NT2/D1 (cell line): ENCODE measurements around the gene DPEP2.
"Not testable (repeated sequence)": the region's sequence is repeated elsewhere in the genome, so short reads cannot be mapped to it uniquely, and the experiment has no call there.

Experiments used
- DNase-seq: peaks from one replicate; pipeline ENCODE4 v3.0.0-alpha.2; 2011; ENCODE audit warnings: low read depth, low spot score
- H3K27me3 ChIP-seq: 2 replicates; pipeline ENCODE4 v1.6.0; 2011; ENCODE audit warnings: mild to moderate bottlenecking; ENCODE audit not compliant: insufficient read length, insufficient read depth
- H3K36me3 ChIP-seq: 2 replicates; pipeline ENCODE4 v1.6.1; 2011; ENCODE audit warnings: mild to moderate bottlenecking, low read length, mixed read lengths; ENCODE audit not compliant: insufficient read depth, insufficient read length
- H3K4me1 ChIP-seq: 2 replicates; pipeline ENCODE4 v1.5.1; 2011; ENCODE audit not compliant: insufficient read depth, insufficient read length
- H3K4me3 ChIP-seq: 2 replicates; pipeline ENCODE4 v1.5.1; 2011; ENCODE audit warnings: low read depth; ENCODE audit not compliant: insufficient read length
- H3K9ac ChIP-seq: 2 replicates; pipeline ENCODE4 v1.6.0; 2011; ENCODE audit warnings: low read depth; ENCODE audit not compliant: insufficient read length
- H3K9me3 ChIP-seq: 2 replicates; pipeline ENCODE4 v1.5.1; 2011; ENCODE audit warnings: mild to moderate bottlenecking, low read length; ENCODE audit not compliant: insufficient read depth
- SUZ12 ChIP-seq: IDR thresholded peaks from 2 replicates; pipeline ENCODE4 v1.6.1; 2011; ENCODE audit not compliant: insufficient read length, insufficient read depth; ENCODE audit errors: extremely low read depth
- YY1 ChIP-seq: IDR thresholded peaks from 2 replicates; pipeline ENCODE4 v1.6.1; 2011; ENCODE audit not compliant: insufficient read length, insufficient read depth
- ZNF274 ChIP-seq: IDR thresholded peaks from 2 replicates; pipeline ENCODE4 v1.6.1; 2011; ENCODE audit warnings: mild to moderate bottlenecking, low read depth, low read length

Gene DPEP2

DNA sequence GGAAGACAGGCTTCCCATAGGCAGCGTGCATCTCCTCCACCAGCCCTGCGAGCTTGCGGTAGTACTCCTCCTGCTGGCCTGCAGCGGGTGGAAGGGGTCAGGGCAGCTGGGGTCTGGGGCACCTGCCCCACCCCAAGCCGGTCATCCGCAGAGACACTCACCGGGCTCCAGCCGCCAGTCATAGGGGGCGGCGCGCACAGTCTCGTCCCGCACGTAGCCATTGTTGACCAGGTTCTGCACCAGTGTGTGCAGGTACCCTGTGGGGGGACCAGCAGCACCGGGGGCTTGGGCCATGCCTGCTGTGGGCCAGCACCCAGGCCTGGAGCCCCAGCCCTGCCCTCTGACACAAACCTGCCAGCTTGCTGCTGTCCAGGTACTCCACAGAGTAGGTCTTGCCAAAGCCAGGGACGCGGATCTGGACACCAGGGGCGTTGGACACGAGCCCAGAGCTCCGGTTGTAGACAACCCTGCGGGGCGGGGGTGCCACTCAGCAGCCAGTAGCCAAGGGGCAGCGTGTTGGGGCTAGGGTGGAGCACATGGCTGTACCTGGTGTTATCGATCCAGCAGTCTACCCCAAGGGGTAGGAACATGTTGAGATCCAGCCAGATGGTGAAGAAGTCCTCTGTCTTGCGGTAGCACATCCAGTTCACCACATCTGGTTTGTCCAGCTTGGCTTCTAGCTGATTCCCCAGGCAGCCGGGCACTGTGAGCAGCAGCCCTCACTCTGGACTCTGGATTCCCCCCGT, 56.6 kb downstream of the DPEP2 start:
- H3K4me3 ChIP-seq = no peak overlapping the region
- peaks cover 89% of the 10 kb centered on the region for H3K36me3 ChIP-seq
- H3K4me1 ChIP-seq = peaks cover 13% of the 10 kb centered on the region

DNA sequence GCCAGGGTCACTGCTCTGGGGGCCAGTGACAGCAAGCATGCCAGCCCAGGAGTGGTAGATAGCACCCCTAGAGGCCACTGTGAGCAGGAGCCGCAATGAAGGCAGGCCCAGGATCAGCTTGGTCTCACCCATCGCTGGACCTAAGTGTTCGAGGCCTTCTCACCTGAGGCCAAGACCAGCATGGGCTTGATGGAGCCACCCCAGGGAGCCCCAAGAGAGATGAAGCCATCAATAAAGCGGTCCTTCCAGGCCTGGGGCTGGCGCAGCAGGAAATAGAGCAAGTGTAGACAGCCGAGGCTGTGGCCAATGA, 57.1 kb downstream of the DPEP2 start:
- Histone ChIP-seq H3K4me1 (peaks cover 13% of the 10 kb centered on the region), H3K4me3 (no peak overlapping the region), H3K36me3 (peaks cover 84% of the 10 kb centered on the region), H3K27me3 (no peaks in the 10 kb centered on the region), H3K9me3 (no peaks in the 10 kb centered on the region), H3K9ac (no peak overlapping the region)
- TF ChIP-seq SUZ12 = no peak
- TF ChIP-seq ZNF274 = no peak
- no peak for TF ChIP-seq YY1
- peak; percentile 30 for DNase-seq

More for the DNA sequence above, 56.6 kb downstream of the DPEP2 start:
- no peak overlapping the region for H3K9ac ChIP-seq
- TF ChIP-seq YY1 (no peak), SUZ12 (no peak)
- H3K9me3 ChIP-seq = no peaks in the 10 kb centered on the region
- H3K27me3 ChIP-seq = no peaks in the 10 kb centered on the region
- DNase-seq = no peak

DNA sequence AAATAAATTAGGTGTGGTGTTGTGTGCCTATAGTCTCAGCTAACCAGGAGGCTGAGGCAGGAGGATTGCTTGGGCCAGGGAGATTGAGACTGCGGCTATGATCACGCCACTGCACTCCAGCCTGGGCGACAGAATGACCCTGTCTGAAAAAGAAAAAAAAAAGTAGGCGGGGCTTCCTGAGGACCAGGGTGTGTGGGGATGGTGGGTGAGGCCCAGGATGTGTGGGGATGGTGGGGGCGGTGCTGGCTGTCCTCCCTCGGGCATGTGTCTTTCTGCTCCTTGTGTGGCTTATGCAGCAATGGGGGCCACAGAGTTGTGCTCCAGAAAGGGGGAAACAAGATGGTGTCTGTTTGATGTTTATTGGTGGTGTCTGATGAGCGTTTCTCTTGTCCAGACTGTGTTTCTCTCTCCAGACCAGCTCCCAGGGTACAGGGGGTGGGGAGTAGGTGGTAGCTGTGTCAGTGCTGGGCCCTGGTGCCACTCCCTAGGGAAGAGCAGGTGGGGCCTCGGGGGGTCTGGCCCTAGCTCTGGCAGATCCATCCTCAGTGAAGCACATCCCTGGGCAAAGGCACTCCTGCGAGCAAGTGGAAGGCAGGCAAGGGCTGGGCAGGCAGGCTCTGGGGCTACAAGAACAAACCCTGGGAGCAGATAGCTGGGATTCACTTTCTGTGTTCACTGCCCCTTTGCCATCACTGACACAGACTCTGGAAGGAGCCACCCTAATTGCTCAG, 57.6 kb downstream of the DPEP2 start:
- TF ChIP-seq ZNF274 (no peak), SUZ12 (no peak), YY1 (no peak)
- Histone ChIP-seq H3K4me3 (no peak overlapping the region), H3K36me3 (peaks cover 79% of the 10 kb centered on the region), H3K9me3 (no peaks in the 10 kb centered on the region), H3K4me1 (peaks cover 13% of the 10 kb centered on the region), H3K27me3 (no peaks in the 10 kb centered on the region), H3K9ac (no peak overlapping the region)
- DNase-seq = no peak

GRCh38 chr16:67940446-67941089, 58.7 kb downstream of the DPEP2 start:
- Histone ChIP-seq H3K36me3 (peaks cover 68% of the 10 kb centered on the region), H3K27me3 (no peaks in the 10 kb centered on the region), H3K4me3 (no peak overlapping the region), H3K9me3 (no peaks in the 10 kb centered on the region), H3K4me1 (peaks cover 13% of the 10 kb centered on the region), H3K9ac (no peak overlapping the region)
- TF ChIP-seq YY1 (no peak), SUZ12 (no peak), ZNF274 (no peak)
- no peak for DNase-seq

DNA sequence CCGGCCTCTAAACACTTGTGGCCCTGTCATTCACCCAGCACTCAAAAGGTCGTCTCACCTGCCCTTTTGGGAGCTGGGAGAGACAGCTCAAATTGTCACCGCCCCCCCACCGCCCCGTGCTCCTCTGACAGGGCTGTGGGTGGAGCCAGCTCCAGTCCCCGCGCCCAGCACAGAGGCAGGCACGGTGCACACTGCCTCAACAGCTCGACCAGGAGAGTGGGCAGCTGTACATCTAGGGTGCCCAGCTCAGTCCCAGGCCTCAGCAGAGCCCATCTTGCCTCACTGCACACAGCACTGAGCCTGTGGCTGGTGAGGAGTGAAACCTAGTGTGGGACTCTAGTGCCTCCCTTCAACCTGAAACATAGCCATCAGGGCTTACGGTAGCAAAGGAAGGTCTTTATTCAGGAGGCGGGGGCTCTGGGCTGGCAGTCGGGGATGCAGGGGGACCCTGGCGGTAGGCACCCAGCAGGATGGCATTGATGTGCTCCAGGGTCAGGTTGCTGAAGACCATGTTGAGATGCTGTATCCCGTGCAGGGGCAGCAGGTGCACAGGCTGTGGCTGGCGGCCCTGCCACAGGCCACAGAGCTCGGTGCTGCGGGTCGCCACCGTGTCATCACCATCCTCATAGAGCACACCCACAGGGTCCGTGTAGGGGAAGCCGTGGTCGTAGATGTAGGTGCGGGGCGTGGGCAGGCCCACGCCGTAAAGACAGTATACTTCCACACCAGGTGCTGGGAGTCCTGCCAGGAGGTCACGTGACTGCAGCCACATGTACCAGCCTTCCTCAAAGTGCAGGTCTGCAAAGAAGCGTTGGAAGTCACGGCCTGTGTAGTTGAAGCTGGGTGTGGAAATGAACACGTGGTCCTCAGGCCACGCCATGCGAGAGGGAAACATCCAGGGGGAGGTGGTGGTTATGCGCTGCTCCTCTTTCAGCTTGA, 59.5 kb downstream of the DPEP2 start:
- no peaks in the 10 kb centered on the region for H3K27me3 ChIP-seq
- H3K9me3 ChIP-seq = no peaks in the 10 kb centered on the region
- no peak overlapping the region for H3K9ac ChIP-seq
- H3K4me1 ChIP-seq = peaks cover 16% of the 10 kb centered on the region
- no peak for TF ChIP-seq SUZ12
- no peak for TF ChIP-seq ZNF274
- no peak for TF ChIP-seq YY1
- H3K36me3 ChIP-seq = peaks cover 60% of the 10 kb centered on the region
- H3K4me3 ChIP-seq = no peak overlapping the region
- no peak for DNase-seq

GRCh38 chr16:67937713-67938112, 61.6 kb downstream of the DPEP2 start:
- peaks cover 13% of the 10 kb centered on the region for H3K4me1 ChIP-seq
- DNase-seq, H3K9ac ChIP-seq, H3K9me3 ChIP-seq, H3K4me3 ChIP-seq, H3K27me3 ChIP-seq: not testable (repeated sequence)
- peaks cover 49% of the 10 kb centered on the region for H3K36me3 ChIP-seq
